Kidney (tissue), 14 donors: ENCODE measurements around the gene SLC30A3. TPM values are rescaled to one million over a fixed set of nuclear protein-coding genes. Genes with fewer than 3 reads are reported as not detected.
A peak's percentile ranks its signal among the peaks of the same experiment; 100 is the strongest.

Experiments used
- DNase-seq, 5 donors: peaks; one replicate each; pipeline ENCODE4 v3.0.0-alpha.2; 2013 to 2020
- FAIRE-seq: peaks from 2 replicates; lab custom pipeline; 2012; peaks lifted over from hg19 to GRCh38; lab: Jason Lieb, UNC
- H3K27ac ChIP-seq, 2 donors: one replicate each; pipeline ENCODE4 v1.7.0; 2013; ENCODE audit warnings: low read depth in 2 of 2, low read length in 2 of 2, inconsistent platforms in 1 of 2
- H3K27me3 ChIP-seq: one replicate; pipeline ENCODE4 v1.7.1; 2013; ENCODE audit warnings: low read length, inconsistent platforms; ENCODE audit not compliant: control insufficient read depth, insufficient read depth
- H3K36me3 ChIP-seq, 3 donors: one replicate each; pipeline versions ENCODE4 v1.7.0 to v1.7.1; 2013; ENCODE audit warnings: low read length in 3 of 3, control low read depth in 1 of 3, inconsistent platforms in 1 of 3; ENCODE audit not compliant: insufficient read depth in 3 of 3, control insufficient read depth in 2 of 3
- H3K4me1 ChIP-seq, 3 donors: one replicate each; pipeline versions ENCODE4 v1.7.0 to v1.7.1; 2013; ENCODE audit warnings: low read length in 3 of 3, inconsistent platforms in 1 of 3, low read depth in 1 of 3; ENCODE audit not compliant: control insufficient read depth in 2 of 3, insufficient read depth in 2 of 3
- H3K4me3 ChIP-seq, 3 donors: one replicate each; pipeline versions ENCODE4 v1.7.0 to v1.8.1; 2013; ENCODE audit warnings: low read length in 3 of 3, control low read depth in 1 of 3, inconsistent platforms in 1 of 3
- H3K9ac ChIP-seq, 3 donors: one replicate each; pipeline versions ENCODE4 v1.7.0 to v1.7.1; 2013; ENCODE audit warnings: low read length in 3 of 3, control low read depth in 1 of 3, inconsistent platforms in 1 of 3
- H3K9me3 ChIP-seq, 3 donors: one replicate each; pipeline versions ENCODE4 v1.7.0 to v1.7.1; 2013; ENCODE audit warnings: low read length in 3 of 3, control low read depth in 1 of 3, inconsistent platforms in 1 of 3; ENCODE audit not compliant: control insufficient read depth in 2 of 3, insufficient read depth in 1 of 3
- CTCF ChIP-seq: IDR thresholded peaks from 3 replicates; pipeline ENCODE4 v1.5.1; 2012; ENCODE audit warnings: mild to moderate bottlenecking, moderate library complexity, borderline replicate concordance; ENCODE audit not compliant: insufficient read depth; ENCODE audit errors: extremely low read depth
- intact Hi-C: fragments of 100-400 bp; cut with DNase I; formaldehyde crosslinking; loops from one replicate; pipeline ENCODE4 v1.11.1; 2022
- polyA plus RNA-seq: library from polyadenylated mRNA; stranded (reverse); fragments of 350-450 nt; fragmentation: Illumina TruSeq; extraction: RNeasy Lipid Tissue Mini Kit (QIAGEN cat#74804); gene quantifications from one replicate; pipeline ENCODE4 v1.2.3, GENCODE V29; 2014; ENCODE audit warnings: low read depth, low replicate concordance; ENCODE audit not compliant: insufficient read depth
- total RNA-seq: library from RNA; stranded (reverse); fragmentation: NEBNext Ultra II Directional; extraction: Animal tissue kit (Norgen Biotek cat#: 25700); gene quantifications from one replicate; pipeline ENCODE4 v1.2.1, GENCODE V29; 2021
- donor health status: control.
- donor health status: control.
- donor health status: control.
- donor health status: control.
- donor health status: control.
- donor health status: DM: yes; HTN: yes; CAD: no.
- donor health status: Normal renal cell carcinoma (clear cell type).

SLC30A3 gene
- total and polyA plus RNA-seq, 2 donors from 2014 or later, result 0.31 TPM; not detected in 1

GRCh38 chr2:27265536-27265870 lies 2.7 kb upstream of the SLC30A3 start:
- FAIRE-seq (no peak), DNase-seq (no peak)
- no peak overlapping the region for H3K27ac ChIP-seq
- H3K9ac ChIP-seq, result no peak overlapping the region
- intact Hi-C loops, result no loop called here
- no peaks in the 10 kb centered on the region for H3K36me3 ChIP-seq
- TF ChIP-seq CTCF, result no peak
- no peak overlapping the region for H3K4me3 ChIP-seq
- H3K4me1 ChIP-seq, result peaks cover 0 to 9% (median 8%) of the 10 kb centered on the region in 3 donors
- H3K27me3 ChIP-seq, result peaks cover 26% of the 10 kb centered on the region
- no peaks in the 10 kb centered on the region for H3K9me3 ChIP-seq

- FAIRE-seq, result no peak
- Histone ChIP-seq H3K27me3 (peaks cover 26% of the 10 kb centered on the region), H3K27ac (no peak overlapping the region), H3K36me3 (no peaks in the 10 kb centered on the region), H3K4me3 (peak overlapping the region in 2 of 3 donors; percentile 3 to 43), H3K4me1 (peaks cover 0 to 9% (median 8%) of the 10 kb centered on the region in 3 donors), H3K9me3 (no peaks in the 10 kb centered on the region), H3K9ac (no peak overlapping the region)
- intact Hi-C loops, result no loop called here
- DNase-seq, result peak; percentile 84 to 93 (median 88)
- TF ChIP-seq CTCF, result peak; percentile 48
These were observed 2.1 kb upstream of the SLC30A3 start for GRCh38 chr2:27264753-27265535.

- Histone ChIP-seq H3K9ac (no peak overlapping the region), H3K9me3 (no peaks in the 10 kb centered on the region), H3K4me1 (peaks cover 0 to 9% (median 8%) of the 10 kb centered on the region in 3 donors), H3K36me3 (no peaks in the 10 kb centered on the region), H3K4me3 (peak overlapping the region in 1 of 3 donors; percentile 43), H3K27ac (no peak overlapping the region), H3K27me3 (peaks cover 26% of the 10 kb centered on the region)
- FAIRE-seq, result no peak
- TF ChIP-seq CTCF, result no peak
- DNase-seq, result peak in 4 of 5 donors; percentile 21 to 64 (median 31)
- intact Hi-C loops, result no loop called here
These were observed 1.5 kb upstream of the SLC30A3 start for GRCh38 chr2:27264253-27264752.
